ENCODE results near the gene PDXK.
"Not testable (repeated sequence)": the region's sequence is repeated elsewhere in the genome, so short reads cannot be mapped to it uniquely, and the experiment has no call there.

Gene PDXK

DNA sequence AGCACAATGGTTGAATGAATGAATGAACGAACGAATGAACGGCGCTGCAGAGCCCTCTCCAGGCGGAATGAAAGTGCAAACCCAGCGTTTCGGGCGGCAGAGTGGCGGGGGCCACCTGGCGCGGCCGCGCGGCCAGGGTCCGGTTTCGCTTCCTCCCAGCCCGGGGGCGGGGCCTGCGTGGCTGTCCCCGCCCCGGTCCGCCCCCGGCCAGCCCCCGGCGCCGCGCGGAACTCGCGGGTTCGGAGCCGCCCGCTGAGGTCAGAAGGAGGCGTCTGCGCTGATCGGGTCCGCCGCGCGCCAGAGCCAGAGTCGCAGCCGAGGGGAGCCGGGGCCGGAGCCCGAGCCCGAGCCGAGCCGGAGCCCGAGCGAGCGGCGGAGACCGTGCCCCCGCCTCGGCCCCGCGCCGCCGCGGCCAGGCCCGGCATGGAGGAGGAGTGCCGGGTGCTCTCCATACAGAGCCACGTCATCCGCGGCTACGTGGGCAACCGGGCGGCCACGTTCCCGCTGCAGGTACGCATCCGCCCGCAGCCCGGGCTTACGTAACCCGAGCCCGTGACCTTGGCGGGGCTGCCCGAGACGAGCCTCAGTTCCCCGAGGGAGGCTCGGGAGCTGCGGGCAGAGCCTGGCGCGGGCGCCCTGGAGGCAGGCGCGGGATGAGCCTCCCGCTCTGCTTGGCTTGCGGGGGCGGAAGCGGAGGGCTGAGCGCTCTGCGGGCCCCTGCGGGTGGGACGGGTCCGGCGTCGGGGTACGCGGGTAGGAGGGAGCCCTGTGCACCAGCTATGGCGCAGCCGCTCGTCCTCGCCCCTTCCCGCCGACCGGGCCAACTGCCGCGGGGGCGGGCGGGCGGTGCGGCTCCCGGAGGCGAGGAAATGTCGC is at the start of gene PDXK:
TSS of gene PDXK (plus strand) at position 258 of the 876 bp plus-strand sequence. CDS start at position 424, 166 bp downstream.
- peak; percentile 71 for DNase-seq (ENCODE audit: low read depth)

DNA sequence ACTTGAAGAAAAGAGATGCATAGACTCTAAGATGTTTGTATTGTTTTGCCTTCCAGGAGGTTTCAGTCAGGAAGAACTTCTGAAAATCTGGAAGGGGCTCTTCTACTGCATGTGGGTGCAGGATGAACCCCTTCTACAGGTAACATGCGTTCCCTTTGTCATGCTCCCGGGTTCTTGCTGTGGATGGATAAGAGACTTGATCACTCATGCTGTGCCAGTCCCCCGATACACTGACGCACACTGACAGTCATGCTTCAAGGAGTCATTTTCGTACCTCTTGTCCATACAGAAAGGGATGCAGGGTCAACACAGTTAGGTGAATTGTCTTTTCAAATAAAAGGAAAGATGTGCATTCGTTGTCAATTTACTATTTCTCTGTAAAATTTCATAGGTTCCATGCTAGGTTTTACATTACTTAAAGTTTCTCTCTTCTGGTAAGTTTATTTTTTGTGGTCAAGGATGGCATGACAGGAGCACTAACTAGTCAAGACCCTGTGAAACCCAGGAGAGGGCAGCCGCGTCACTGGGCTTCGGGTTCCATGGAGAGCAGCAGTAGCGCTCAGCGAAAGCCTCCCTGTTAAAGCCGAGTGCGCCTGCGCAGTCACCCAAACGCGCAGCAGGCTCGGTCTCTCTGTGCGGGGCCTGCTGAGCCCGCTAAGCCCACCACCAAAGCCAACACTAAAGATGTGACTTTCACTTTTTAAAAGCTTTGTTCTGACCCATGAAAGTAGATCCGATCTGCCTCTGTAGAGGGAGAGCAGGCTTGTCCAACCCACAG is 48.9 kb upstream of the PDXK start:
- no peak for DNase-seq (ENCODE audit: low read depth)

GRCh38 chr21:43675871-43676270 is 43.1 kb upstream of the PDXK start:
- no peak for DNase-seq (ENCODE audit: low read depth)

GRCh38 chr21:43676391-43676790 is 42.5 kb upstream of the PDXK start:
- no peak for DNase-seq (ENCODE audit: low read depth)

- no peak for DNase-seq (ENCODE audit: low read depth)
Observed at GRCh38 chr21:43679951-43680350, 39.0 kb upstream of the PDXK start.

DNA sequence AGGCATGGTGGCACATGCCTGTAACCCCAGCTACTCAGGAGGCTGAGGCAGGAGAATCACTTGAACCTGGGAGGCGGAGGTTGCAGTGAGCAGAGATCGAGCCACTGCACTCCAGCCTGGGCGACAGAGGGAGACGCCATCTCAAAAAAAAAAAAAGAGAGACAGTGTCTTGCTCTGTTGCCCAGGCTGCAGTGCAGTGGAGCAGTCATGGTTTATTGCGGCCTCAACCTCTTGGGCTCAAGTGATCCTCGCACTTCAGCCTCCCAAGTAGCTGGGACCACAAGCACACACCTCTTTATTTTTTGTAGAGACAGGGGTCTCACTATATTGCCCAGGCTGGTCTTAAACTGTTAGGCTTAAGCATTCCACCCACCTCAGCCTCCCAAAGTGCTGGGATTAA is 38.5 kb upstream of the PDXK start:
- DNase-seq (ENCODE audit: low read depth), result not testable (repeated sequence)

DNA sequence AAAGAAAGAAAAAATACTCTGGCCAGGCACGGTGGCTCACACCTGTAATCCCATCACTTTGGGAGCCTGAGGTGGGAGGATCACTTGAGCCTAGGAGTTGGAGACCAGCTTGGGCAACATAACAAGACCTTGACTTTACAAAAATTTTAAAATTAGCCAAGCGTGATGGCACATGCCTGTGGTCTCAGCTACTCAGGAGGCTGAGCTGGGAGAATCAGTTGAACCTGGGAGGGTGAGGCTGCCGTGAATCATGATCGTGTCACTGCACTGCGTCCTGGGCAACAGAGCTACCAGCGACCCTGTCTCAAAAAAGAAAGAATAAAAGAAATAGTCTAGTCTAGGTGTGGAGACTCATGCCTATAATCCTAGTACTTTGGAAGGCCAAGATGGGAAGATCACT is 37.3 kb upstream of the PDXK start:
- no peak for DNase-seq (ENCODE audit: low read depth)

- DNase-seq (ENCODE audit: low read depth), result no peak
Observed at GRCh38 chr21:43684424-43684823, 34.5 kb upstream of the PDXK start.

- no peak for DNase-seq (ENCODE audit: low read depth)
Observed at GRCh38 chr21:43686811-43687565, 31.9 kb upstream of the PDXK start.

GRCh38 chr21:43687566-43688399 is 31.1 kb upstream of the PDXK start:
- no peak for DNase-seq (ENCODE audit: low read depth)

DNA sequence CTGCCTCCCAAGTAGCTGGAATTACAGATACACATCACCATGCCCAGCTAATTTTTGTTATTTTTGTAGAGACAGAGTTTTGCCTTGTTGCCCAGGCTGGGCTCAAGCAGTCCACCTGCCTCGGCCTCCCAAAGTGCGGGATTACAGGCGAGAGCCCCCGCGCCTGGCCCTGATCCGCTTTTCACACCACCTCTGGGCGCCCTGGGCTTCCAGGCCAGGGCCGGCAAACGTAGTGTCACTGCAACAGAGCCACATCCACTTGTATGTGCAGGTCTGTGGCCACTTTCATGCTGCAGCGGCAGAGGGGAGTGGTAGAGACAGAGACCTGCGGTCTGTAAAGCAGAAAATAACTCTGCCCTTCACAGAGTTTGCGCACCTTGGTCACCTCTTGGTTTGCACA is 30.0 kb upstream of the PDXK start:
- DNase-seq (ENCODE audit: low read depth), result no peak

- DNase-seq (ENCODE audit: low read depth), result no peak
Observed at GRCh38 chr21:43689556-43690337, 29.2 kb upstream of the PDXK start.

- no peak for DNase-seq (ENCODE audit: low read depth)
Observed at GRCh38 chr21:43690346-43690745, 28.6 kb upstream of the PDXK start.

GRCh38 chr21:43691086-43691795 is 27.7 kb upstream of the PDXK start:
- no peak for DNase-seq (ENCODE audit: low read depth)

DNA sequence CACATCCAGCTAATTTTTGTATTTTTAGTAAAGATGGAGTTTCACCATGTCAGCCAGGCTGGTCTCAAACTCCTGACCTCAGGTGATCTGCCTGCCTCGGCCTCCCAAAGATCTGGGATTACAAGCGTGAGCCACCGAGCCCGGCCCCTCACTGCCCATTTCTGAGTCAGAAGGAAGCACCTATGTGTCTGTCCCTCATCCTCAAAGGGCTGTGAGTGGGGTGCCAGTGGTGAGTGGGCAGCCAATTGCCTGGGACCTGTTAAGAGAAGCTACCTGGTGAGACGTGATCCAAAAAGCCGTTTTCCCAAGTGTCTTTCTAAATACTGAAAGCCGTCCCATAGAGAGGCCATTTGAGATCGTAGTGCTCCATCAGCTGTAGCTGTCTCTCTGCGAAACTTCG is 27.1 kb upstream of the PDXK start:
- DNase-seq (ENCODE audit: low read depth), result no peak

DNA sequence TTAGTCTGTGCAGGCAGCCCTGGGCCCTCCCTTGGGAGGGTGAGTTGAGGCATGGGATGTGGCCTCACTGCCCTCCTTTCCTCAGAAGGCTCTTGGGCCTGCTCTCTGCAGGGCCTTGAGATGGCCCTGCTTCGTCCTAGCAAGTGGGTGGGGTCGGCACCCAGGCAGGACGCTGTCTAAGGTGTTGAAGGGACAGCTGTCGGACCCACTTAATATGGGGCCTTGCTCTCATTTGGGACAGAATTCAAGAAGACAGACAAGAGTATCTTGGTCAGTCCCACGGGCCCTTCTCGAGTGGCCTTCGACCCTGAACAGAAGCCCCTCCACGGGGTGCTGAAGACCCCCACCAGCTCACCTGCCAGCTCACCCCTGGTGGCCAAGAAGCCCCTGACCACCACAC is 26.0 kb upstream of the PDXK start:
- no peak for DNase-seq (ENCODE audit: low read depth)

GRCh38 chr21:43693981-43694380 is 24.9 kb upstream of the PDXK start:
- no peak for DNase-seq (ENCODE audit: low read depth)

DNA sequence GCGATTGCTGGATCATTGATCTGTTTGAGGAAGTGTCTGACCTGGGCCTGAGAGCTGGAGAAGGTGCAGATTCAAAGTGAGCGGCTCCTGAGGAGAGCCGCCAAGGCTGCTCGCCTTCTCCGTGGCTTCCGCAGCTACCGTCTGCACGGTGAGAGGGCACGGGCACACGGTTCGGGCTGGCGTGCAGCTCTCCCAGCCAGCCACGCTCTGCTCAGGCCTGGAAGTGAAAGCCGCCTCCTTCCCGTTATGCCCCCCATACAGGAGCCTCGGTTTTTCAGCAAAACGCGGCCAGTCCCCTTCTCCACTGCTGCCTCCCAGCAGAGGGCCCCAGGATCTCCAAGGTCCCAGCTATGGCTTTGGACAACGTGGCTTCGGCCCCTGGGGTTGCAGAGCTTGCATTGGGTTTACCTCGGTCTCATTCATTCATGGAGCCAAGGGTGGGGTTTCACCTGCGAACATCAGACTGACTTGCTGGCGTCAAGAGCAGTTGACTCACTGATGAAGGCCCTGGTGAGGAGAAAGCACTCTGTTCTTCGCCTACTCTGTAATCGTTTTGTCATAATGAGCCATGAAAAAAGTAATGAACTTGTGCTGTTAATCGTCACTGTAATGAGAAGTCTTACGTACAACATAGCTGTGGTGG is 24.4 kb upstream of the PDXK start:
- DNase-seq (ENCODE audit: low read depth), result no peak

DNA sequence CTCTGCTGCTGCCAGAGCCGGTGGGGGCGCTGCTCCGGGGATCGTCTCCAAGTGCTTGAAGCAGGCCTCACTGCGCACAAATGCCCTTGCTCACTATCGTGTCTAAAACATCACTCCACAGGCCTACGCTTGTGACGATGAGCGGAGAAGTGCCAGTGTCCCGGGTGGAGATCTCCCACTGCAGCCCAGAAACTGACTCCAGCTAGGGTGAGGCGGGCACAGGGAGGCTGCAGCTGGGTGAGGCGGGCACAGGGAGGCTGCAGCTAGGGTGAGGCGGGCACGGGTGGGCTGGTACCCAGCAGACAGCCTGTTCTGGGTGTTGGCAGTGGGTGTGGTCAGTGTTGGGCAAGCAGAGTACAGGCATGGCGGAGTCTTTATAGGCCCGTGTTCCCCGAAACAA is 22.7 kb upstream of the PDXK start:
- no peak for DNase-seq (ENCODE audit: low read depth)
